H1 (cell line): ENCODE results near the gene PTH1R. TPM values are rescaled to one million over a fixed set of nuclear protein-coding genes. Genes with fewer than 3 reads are reported as not detected.

Experiments used
- HDAC6 ChIP-seq: IDR thresholded peaks from one replicate; pipeline ENCODE4 v1.7.1; 2012; ENCODE audit warnings: low read depth, mild to moderate bottlenecking, inconsistent platforms, low read length, moderate library complexity
- KDM1A ChIP-seq: fragments of 200-600, 300-600 bp; sonication (generic); IDR thresholded peaks from 2 replicates; pipeline ENCODE4 v1.7.1; 2016; ENCODE audit warnings: mild to moderate bottlenecking, low read length, borderline replicate concordance
- RAD21 ChIP-seq, 2 experiments: IDR thresholded peaks in 1 of 2; conservative IDR thresholded peaks in 1 of 2; 2 replicates each; pipeline ENCODE4 v1.6.1; 2011; ENCODE audit warnings: low read depth in 2 of 2, low read length in 2 of 2, improper control_type of control experiment in 1 of 2, inconsistent platforms in 1 of 2, mild to moderate bottlenecking in 1 of 2, moderate library complexity in 1 of 2
- RFX5 ChIP-seq: IDR thresholded peaks from 2 replicates; pipeline ENCODE4 v1.6.1; 2011; ENCODE audit warnings: low read depth, low read length, improper control_type of control experiment, borderline replicate concordance
- SUZ12 ChIP-seq: fragments of 200-600 bp; sonication (generic); IDR thresholded peaks from 2 replicates; pipeline ENCODE4 v1.6.1; 2012; ENCODE audit warnings: mild to moderate bottlenecking, inconsistent platforms, low read length, moderate library complexity, mixed read lengths
- TAF1 ChIP-seq: IDR thresholded peaks from 2 replicates; pipeline ENCODE4 v1.6.1; 2011; ENCODE audit warnings: mild to moderate bottlenecking, low read depth, low read length
- polyA plus RNA-seq, 7 experiments: library from polyadenylated mRNA; depleted of rRNA in 3 of 7; stranded (reverse) in 5 of 7; unstranded in 2 of 7; fragments of >200 nt in 5 of 7; fragments of 200-250 nt in 2 of 7; gene quantifications; 1 replicate in 5 of 7; 2 replicates in 1 of 7; 4 replicates in 1 of 7; pipeline versions ENCODE4 v1.2.1 to v1.2.3, GENCODE V29; 2011 to 2013; ENCODE audit warnings: missing spikeins in 2 of 7, mixed read lengths in 2 of 7
- total RNA-seq: library from RNA; stranded (reverse); fragmentation: NEBNext Ultra II Directional; extraction: Animal tissue kit (Norgen Biotek cat#: 25700); gene quantifications from 2 replicates; pipeline ENCODE4 v1.2.1, GENCODE V29; 2021

Gene PTH1R
- total and polyA plus RNA-seq, 2 of the 8 experiments (the other 6 are each of a cell fraction or from before 2014, with no cell fraction given): 0.57 to 1.5 TPM

DNA sequence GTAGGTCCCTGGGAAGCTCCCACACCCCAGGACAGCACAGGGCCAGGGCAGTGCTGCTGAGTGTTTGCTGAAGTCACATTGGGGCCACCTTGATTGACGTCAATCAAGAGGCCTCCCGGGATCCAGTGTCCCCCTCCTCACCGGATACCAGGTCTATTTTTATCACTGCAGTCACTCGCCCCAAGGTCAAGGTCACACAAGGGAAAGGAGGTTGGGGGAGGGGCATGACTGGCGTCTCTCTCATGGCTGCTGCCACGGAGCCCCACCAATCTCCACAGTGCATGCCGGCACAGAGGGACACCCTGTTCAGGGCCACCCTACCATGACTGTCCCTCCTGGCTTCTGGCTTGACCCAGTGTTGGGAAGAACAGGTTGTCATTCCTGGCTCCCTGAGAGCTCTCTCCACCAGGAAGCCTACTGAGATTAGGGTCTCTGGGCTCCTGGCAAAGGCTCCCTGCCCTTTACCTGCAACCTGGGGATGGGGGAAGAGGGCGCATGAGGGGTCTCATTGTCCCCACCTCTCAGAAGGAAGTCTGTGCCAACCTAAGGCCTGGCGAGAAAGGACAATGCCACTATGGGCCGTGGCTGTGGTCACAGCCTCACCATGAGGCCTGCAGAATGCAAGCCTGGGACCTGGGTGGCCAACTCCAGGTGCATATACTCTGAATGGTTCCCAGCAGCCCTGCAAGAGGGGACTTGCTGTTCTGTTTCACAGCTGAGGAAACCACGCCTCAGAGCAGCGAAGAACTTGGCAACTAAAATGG lies 15.7 kb upstream of the PTH1R start (continued):
- TF ChIP-seq HDAC6 (no peak), RAD21 (IDR thresholded peaks at IDR 0.05 in 1 of 2, conservative IDR thresholded peaks at IDR 0.05 in 1 of 2; ENCODE audit: low read depth in 2 of 2, low read length in 2 of 2) (no peak), SUZ12 (no peak), TAF1 (no peak), KDM1A (no peak), RFX5 (no peak)
